Heart left ventricle (tissue), 13 donors: Measurements from ENCODE around the gene CD34.

Source experiments
- CTCF ChIP-seq, 12 donors: fragments of 200-600 bp; sonication (generic) in 4 of 12; IDR thresholded peaks; one replicate each; pipeline versions ENCODE4 v1.5.0 to v1.8.0; 2018 to 2022; ENCODE audit warnings: antibody characterized with exemption in 12 of 12, mild to moderate bottlenecking in 5 of 12
- POLR2A ChIP-seq, 2 donors: fragments of 450-650 bp; IDR thresholded peaks; one replicate each; pipeline ENCODE4 v1.6.1; 2017; ENCODE audit warnings: antibody characterized with exemption in 2 of 2, mild to moderate bottlenecking in 2 of 2, moderate library complexity in 2 of 2
- donor health status: ischemic (EF 13 %, LVEDD 7.1; RV severe dilation, severe dysfunction).
- donor health status: DM: no; HTN: yes; CAD: no.
- donor health status: DM: no; HTN: no; CAD: no.
- donor health status: ischemic (EF 25% LVEDD 6.9; RV normal size, moderate dysfunction).
- donor health status: ischemic (EF 25% LVEDD 5.7; RV mildly dilated, moderate dysfunction).
- donor health status: ischemic (EF 35%, LVEDD 5.7; RV mildly dilated, moderate dysfunction).
- donor health status: nonischemic (EF 11% LVEDD 7.7; RV severe dilation, severe dysfunction).
- donor health status: DM: yes; HTN: yes; CAD: no.
- donor health status: PGD.
- donor health status: ischemic (EF 29% LVEDD 5.4; RV normal size, mild dysfunction).
- donor health status: nonischemic (EF 23%, LVEDD 6.1; RV moderate dilation, normal function).

- TF ChIP-seq CTCF (IDR thresholded peaks at IDR 0.05), result no peak
- TF ChIP-seq POLR2A (IDR thresholded peaks at IDR 0.05), result no peak
These were observed 65.8 kb downstream of the CD34 start for GRCh38 chr1:207845109-207845508.
